ENCODE data around the gene PRR5.
"Not testable (repeated sequence)": the region's sequence is repeated elsewhere in the genome, so short reads cannot be mapped to it uniquely, and the experiment has no call there.

PRR5 gene

GRCh38 chr22:44701824-44702478 lies at the start of gene PRR5:
TSS of gene PRR5 (plus strand) at chr22:44702204. CDS start at chr22:44702475, 271 bp downstream.
- peak; percentile 78 for DNase-seq (ENCODE audit: low read depth)
- TF ChIP-seq MYC (IDR thresholded peaks at IDR 0.05; ENCODE audit: low read depth, low read length), result peak; percentile 44
- no peak for TF ChIP-seq CTCF (IDR thresholded peaks at IDR 0.05; ENCODE audit: low read depth, low read length)
- TF ChIP-seq POLR2A (IDR thresholded peaks at IDR 0.05; ENCODE audit: extremely low read depth, insufficient read length), result no peak
- TF ChIP-seq MAX (IDR thresholded peaks at IDR 0.05; ENCODE audit: low read depth, low read length), result peak; percentile 77
- peak within 1 kb of the TSS; percentile 34 for H3K4me3 ChIP-seq (ENCODE audit: low read depth, low read length)

GRCh38 chr22:44652866-44653265 lies 49.1 kb upstream of the PRR5 start:
- not testable (repeated sequence) for H3K4me3 ChIP-seq (ENCODE audit: low read depth, low read length); DNase-seq (ENCODE audit: low read depth)

GRCh38 chr22:44658311-44658953 lies 43.6 kb upstream of the PRR5 start:
- DNase-seq (ENCODE audit: low read depth), result no peak
- H3K4me3 ChIP-seq (ENCODE audit: low read depth, low read length), result no peak overlapping the region
- TF ChIP-seq POLR2A (IDR thresholded peaks at IDR 0.05; ENCODE audit: extremely low read depth, insufficient read length) (no peak), CTCF (IDR thresholded peaks at IDR 0.05; ENCODE audit: low read depth, low read length) (no peak), MAX (IDR thresholded peaks at IDR 0.05; ENCODE audit: low read depth, low read length) (no peak), MYC (IDR thresholded peaks at IDR 0.05; ENCODE audit: low read depth, low read length) (no peak)

GRCh38 chr22:44659140-44659539 lies 42.9 kb upstream of the PRR5 start:
- DNase-seq (ENCODE audit: low read depth), result no peak
- TF ChIP-seq CTCF (IDR thresholded peaks at IDR 0.05; ENCODE audit: low read depth, low read length) (no peak), POLR2A (IDR thresholded peaks at IDR 0.05; ENCODE audit: extremely low read depth, insufficient read length) (no peak), MYC (IDR thresholded peaks at IDR 0.05; ENCODE audit: low read depth, low read length) (no peak), MAX (IDR thresholded peaks at IDR 0.05; ENCODE audit: low read depth, low read length) (no peak)
- H3K4me3 ChIP-seq (ENCODE audit: low read depth, low read length), result no peak overlapping the region

- no peak for DNase-seq (ENCODE audit: low read depth)
- TF ChIP-seq MYC (IDR thresholded peaks at IDR 0.05; ENCODE audit: low read depth, low read length), result no peak
- TF ChIP-seq MAX (IDR thresholded peaks at IDR 0.05; ENCODE audit: low read depth, low read length), result no peak
- no peak for TF ChIP-seq CTCF (IDR thresholded peaks at IDR 0.05; ENCODE audit: low read depth, low read length)
- TF ChIP-seq POLR2A (IDR thresholded peaks at IDR 0.05; ENCODE audit: extremely low read depth, insufficient read length), result no peak
- H3K4me3 ChIP-seq (ENCODE audit: low read depth, low read length), result no peak overlapping the region
Measured at GRCh38 chr22:44660051-44660830, 41.8 kb upstream of the PRR5 start.

- no peak for DNase-seq (ENCODE audit: low read depth)
- TF ChIP-seq CTCF (IDR thresholded peaks at IDR 0.05; ENCODE audit: low read depth, low read length) (no peak), MAX (IDR thresholded peaks at IDR 0.05; ENCODE audit: low read depth, low read length) (no peak), MYC (IDR thresholded peaks at IDR 0.05; ENCODE audit: low read depth, low read length) (no peak), POLR2A (IDR thresholded peaks at IDR 0.05; ENCODE audit: extremely low read depth, insufficient read length) (no peak)
- H3K4me3 ChIP-seq (ENCODE audit: low read depth, low read length), result no peak overlapping the region
Measured at GRCh38 chr22:44661070-44661469, 40.9 kb upstream of the PRR5 start.
